Left hindlimb (tissue), 1 donor: ENCODE data around the gene GRHPR.
A peak's percentile ranks its signal among the peaks of the same experiment; 100 is the strongest.
"Not testable (repeated sequence)": the region's sequence is repeated elsewhere in the genome, so short reads cannot be mapped to it uniquely, and the experiment has no call there.

Source experiments
- DNase-seq: peaks from one replicate; pipeline ENCODE4 v3.0.0-alpha.2; 2018

The GRHPR gene

DNA sequence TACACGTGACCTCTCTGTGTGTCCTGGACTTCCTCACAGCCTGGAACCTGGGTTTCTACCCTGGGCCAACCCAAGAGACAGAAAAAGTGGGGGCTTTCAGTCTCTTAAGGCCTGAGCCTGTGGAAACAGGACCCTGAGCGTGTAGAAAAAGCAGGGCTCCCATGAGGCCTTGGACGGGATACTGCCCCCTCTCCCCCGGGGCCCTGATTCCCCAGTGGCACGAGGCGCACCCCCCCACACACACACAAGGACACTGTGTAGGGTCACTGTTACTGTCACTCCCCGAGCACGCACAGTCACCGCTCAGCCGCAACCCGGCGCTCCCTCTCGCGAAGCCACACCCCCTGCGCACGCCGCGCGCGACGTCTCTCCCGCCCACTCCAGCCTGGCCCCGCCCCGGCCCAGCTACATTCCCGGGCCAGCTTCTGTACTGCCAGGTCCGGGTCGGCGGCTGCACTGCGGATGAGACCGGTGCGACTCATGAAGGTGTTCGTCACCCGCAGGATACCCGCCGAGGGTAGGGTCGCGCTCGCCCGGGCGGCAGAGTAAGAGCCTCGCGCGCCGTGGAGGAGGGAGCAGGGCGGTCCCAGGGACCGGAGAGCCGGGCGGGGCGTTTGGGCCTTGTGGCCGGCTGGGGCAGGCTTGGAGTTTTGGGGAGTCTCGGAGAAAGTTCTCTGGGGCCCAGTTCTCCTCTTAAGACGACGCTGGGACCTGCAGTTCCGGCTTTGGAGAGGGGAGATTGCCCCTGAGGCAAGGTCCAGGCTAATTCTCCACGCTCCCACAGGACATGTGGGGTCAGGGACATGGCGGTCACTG is at the start of gene GRHPR:
GRHPR (plus strand) TSS at position 408 of the 816 bp plus-strand sequence; CDS start at position 463, 55 bp downstream.
- DNase-seq = peak; percentile 89

DNA sequence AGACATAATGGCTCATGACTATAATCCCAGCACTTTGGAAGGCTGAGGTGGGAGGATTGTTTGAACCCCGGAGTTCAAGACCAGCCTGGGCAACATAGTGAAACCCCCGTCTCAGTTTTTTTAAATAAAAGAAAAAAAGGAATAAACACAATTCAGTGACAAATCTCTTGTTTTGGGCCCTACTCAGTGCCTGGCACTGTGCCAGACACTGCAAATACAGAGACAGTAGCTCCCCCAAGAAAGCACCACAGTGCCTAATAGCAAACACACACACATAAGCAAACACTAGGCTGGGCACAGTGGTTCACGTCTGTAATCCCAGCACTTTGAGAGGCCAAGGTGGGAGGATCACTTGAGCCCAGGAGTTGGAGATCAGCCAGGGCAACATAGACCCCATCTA is 49.7 kb upstream of the GRHPR start:
- DNase-seq = no peak

DNA sequence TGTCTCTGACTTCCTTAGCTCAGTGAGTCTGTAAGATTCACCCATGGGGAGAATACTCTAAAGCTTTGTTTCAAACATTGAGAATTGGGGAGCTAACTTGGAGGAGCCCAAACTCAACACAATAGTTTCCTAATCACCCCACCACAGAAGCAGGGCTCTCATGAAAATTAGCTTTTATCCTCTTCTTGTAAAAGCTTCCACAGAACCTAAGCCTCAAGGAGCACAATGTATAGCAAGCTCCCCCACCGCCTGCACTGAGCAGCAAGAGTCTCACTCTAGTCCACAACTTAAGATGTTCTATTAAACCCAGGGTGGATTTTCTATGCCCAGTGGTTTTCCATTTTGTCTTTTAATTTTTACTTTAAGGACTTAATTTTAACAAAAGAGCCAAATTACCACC is 48.9 kb upstream of the GRHPR start:
- no peak for DNase-seq

DNA sequence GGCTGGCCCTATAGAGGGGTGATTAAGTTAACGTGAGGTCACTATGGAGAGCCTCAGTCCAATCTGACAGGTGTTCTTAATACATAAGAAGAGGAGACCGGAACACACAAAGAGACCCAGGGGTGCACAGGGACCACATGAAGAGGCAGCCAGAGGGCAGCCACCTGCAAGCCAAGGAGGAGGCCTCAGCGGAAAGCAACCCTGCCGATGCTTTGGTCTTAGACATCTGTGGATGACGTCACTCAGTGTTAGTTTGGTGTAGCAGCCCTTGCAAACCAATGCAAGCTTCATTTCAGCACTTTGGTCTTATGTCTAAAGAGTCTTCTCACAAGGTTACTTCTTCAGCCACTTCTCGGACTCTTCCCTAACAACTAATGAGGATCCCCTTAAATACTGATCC is 47.6 kb upstream of the GRHPR start:
- no peak for DNase-seq

DNA sequence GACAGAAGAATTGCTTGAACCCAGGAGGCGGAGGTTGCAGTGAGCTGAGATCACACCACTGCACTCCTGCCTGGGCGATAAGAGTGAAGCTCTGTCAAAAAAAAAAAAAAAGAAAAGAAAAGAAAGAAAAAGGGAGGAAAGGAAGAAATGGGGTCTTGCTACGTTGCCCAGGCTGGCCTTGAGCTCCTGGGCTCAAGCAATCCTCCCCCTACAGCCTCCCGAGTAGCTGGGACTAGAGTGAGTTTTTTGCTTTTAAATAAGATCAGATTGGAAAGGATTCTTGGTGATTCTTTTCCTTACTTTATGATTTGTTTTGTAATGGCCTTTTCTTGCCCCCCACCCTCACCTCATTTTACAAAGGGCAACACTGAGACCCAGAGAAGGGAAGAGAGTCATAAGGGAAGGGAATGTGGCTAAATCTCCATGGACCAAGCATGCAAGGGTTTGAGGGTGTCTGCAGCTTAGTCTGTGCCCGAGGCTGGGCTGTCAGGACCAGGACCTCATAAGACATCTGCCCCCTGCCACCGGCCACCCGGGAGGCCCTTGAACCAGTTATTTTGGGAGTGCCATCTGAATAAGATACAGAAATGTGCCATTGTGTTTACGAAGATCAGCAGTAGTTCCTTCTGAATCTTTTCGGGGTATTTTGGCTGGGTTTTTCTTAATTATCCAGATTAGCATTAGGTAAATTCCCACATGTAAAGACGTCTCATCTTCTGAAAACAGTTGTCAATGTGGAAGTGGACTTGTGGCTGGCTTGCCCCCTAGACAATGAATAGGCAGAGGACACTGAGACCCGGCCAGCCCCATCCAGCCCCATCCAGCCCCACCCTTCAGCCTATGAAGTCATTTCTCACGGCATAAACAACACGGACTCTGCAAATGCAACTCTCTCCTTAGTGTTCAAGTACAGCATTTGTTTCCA is 44.5 kb upstream of the GRHPR start:
- DNase-seq = no peak

DNA sequence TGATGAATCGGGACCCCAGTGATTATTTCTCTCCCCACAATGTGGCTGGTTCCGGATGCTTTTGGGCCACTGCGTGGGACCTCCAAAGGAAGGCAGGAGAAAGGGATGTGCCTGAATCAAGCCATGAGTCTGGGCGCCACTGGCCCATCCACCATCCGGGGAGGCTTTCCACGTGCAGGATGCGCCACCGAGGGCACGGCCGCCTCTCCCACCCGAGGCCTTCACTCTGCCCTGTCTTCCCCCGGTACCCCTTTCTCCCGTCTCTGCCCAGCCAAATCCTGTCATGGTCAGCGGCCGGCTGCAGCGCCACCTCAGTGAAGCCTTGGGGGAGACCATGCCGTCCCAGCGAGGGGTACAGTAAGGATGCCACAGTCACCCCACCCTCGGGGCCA is 43.9 kb upstream of the GRHPR start:
- DNase-seq = no peak

DNA sequence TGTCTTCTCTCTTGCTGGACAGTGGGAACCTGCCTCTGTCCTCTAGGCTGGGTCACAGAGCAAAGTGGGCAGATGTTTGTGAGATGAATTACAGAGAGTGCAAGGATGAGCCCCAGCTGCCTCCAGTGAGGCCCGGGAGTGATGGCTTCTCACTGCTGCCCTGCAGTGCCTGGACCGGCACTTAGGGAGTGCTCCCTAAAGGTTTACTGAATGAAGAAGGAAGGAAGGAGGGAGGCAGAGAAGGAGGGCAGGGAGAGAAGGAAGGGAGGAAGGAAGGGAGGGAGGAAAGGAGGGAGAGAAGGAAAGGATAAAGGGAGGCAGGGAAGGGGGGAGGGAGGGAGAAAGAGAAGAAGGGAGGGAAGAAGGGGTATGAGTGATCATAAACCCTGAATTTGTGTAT is 42.7 kb upstream of the GRHPR start:
- DNase-seq = no peak

DNA sequence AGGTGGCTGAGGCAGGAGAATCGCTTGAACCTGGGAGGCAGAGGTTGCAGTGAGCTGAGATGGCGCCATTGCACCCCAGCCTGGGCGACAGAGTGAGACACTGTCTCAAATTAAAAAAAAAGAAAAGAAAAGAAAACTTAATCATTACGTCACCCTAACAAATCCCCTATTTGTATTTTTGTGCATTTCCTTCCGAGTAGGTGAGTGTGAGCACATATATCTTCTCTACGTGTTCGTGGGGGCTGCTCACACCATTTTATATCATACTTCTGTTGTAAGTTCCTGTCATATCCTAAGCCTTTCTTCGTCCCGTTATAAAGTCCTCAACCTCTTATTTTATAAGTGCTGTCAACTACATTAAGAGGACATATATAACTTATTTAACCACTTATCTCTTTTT is 41.9 kb upstream of the GRHPR start:
- no peak for DNase-seq

DNA sequence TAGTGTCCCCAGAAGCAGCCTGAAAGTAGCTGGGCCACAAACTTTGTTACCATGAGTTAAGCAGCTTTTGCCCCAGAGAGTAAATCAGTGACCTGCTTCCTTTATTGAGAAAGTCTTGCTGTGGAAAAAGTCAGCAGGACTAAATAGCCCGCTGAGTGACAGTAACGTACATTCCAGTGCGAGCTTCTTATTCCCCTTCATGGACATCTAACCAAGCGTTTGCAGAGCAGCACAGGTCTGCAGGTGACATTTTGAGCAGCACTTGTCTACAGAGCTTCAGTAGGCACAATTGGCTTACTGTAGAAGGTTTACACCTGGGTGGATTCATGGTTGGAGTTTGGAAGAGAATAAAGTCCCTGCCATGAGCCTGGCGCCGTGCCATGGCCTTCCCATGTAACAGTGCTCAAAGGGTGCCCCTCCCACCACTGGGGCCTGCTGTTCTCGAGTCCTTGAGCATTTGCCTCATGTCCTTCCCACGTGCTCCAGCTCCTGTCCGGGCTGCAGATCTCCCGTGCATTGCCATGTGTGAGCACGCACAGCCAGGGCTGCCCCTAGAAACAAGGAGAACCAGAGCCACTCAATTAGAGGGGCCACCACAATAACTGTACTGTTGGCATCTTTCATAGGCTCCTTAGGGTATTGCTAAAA is 41.3 kb upstream of the GRHPR start:
- no peak for DNase-seq

DNA sequence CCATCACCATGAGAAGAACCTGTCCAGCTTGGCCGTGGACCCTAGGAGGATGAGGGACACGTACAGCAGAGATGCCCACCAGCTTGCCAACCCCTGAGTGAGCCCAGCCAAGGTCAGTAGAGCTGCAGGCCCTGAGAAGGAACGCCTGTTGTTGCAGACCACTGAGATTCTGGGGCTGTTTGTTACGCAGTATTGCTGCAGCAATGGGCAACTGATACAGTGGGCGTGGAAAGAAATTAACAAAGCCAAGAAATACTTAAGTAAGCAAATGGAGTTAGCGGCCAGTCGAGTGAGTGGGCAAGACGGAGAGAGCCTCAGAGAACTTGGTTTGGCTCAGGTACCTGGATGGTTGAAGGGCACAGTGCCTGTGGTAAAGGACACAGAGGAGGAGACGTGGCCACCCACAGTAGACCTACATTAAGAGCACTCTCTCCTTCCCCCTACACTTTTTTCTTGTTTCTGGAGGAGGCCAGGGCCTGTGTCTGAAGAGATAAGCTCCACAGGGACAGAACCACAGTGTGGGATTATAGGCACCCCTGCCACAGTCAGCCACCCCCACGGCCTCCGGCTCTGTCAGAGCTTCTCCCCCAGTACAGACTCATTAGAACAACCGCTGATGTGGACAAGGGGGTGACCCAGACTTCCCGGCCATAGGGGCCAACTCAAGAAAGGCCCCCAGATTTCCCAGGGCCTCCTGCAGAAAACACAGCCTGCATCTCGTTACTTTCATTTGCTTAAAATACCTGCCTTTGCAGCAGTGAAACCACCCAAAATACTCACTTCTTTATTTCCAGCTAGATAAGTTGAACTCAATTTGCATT is 40.1 kb upstream of the GRHPR start:
- no peak for DNase-seq

DNA sequence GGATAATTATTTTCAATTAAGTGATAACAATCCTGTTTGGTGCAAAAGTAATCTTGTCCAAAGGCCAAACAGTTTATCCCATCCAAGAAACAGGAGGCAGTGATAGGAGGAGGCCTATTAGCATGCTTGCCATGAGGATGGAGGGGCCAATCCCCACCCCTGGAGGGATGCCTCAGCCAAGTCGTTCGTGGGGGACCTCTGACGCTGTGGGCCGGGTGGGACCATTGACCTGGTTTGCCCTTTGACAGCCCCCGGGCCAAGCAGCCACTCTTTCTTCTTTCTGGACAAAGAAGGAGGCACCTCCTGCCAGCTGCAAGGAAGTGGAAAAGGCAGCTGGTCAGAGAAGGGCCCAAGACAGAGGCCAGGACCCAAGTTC is 39.5 kb upstream of the GRHPR start:
- no peak for DNase-seq

DNA sequence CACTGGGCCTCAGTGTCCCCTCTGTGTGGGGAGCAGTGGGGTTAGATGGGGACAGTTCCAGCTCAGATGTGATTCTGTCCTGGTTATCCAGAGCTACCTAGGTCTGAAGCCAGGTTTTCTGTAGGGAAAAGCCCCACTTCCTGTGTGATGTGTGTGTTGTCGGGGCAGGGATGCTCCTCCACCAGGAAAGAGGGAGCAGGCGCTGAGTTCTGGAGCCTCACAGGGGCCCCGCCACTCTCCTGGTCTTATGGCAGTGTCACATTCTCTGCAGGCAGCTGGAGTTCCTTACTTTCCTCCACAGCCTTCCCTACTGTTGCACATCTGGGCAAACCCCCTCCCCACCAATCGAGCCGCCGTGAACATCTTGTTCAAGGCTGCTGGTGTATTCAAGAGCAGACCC is 39.1 kb upstream of the GRHPR start:
- DNase-seq = no peak

DNA sequence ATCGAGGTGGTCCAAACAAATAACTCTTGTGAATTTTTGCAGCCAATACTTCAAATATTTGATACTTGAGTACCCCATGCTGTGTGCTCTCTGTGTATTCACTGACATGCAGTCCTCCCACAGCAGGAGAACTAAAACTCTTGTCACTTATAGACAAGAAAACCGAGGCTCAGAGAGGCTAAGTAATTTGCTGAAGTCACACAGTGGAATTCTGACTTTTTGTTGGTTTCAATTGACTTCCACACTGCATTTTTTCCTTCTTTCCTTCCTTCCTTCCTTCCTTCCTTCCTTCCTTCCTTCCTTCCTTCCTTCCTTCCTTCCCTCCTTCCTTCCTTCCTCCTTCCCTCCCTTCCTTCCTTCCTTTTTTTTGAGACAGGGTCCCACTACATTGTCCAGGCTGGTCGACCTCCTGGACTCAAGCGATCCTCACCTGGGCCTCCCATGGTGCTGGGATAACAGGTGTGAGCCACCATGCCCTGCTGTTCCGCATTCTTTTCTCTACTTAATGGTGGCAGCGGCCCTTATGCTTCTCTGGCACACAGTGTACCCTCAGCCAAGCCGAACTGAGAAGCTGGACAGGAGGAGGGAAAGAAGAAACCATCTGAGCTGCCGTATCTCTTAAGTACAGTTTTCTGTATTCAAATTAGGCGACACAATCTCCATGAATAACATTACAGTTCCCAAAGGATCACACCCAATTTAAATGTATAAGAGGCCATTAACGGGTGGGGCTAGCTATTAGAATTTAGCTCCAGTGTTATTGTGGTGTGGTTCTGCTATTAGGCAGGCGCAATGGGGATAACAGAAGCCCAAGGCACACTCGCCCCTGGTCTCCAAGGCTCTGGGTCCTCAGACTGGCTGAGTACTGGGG is 38.4 kb upstream of the GRHPR start:
- no peak for DNase-seq

DNA sequence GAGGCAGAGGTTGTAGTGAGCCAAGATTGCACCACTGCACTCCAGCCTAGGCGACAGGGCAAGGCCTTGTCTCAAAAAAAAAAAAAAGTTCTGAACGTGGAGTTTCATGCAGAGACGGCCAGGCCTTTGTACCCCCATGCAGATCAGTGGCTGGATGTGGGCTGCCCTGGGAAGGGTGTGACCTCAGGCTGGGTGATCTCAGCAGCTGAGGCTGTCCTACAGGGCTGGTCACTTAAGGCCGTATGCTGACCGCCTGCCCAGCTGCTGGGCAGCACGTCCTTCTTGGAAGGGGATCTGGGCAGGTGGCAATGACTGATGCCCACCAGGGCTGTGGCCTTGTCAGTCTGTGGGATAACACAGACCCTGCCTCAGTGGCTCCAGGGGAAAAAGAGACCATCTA is 37.2 kb upstream of the GRHPR start:
- no peak for DNase-seq

DNA sequence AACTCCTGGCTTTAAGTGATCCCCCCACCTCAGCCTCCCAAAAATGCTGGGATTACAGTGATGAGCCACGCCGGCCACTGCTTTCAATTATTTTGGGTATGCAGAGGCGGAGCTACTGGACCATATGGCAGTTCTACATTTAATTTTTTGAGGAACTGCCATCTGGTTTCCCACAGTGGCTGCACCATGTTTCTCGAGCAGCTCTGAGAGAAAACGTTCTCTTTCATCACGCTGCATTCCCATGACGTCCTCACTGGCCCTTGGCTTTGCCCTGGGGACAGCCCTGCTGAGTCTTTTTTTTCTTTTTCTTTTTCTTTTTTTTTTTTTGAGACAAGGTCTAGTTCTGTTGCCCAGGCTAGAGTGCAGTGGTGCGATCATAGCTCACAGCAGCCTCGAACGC is 35.5 kb upstream of the GRHPR start:
- no peak for DNase-seq

DNA sequence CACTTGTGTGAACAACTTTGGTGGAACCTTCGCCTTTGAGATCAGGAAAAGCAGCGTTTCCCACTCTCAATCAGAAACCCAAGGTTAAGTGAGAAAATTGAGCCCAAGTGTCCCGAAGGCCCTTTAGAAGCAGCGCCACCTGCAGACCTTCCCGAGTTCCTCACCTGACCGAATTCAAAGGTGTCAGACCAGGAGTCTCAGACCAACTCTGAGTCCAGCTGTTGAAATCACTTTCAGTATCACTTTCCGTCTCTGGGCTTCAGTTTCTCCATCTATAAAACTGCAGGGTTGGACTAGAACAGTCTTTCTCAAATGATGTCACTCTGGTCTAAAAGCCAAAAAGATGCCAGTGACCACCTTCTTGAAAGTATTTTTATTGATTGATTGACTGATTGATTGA is 31.7 kb upstream of the GRHPR start:
- no peak for DNase-seq

DNA sequence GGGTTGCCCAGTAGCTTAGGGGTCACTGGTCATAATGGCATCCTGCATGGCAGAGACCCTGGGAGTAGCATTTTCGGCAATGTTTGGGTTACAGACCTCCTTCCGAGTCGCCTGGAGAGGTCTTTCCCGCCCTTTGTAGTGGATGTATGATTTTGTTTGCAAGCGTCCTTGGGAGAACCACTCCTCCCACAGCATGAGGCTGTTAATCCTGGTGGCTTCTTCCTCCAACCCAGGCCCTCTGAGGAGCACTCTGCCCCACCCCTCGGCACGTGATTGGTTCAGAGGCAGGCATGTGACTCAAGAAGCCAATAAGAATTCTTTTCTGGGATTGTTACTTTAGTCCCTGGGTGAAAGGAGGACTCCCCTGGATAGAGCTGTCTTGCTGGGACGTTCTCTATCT is 30.2 kb upstream of the GRHPR start:
- no peak for DNase-seq

DNA sequence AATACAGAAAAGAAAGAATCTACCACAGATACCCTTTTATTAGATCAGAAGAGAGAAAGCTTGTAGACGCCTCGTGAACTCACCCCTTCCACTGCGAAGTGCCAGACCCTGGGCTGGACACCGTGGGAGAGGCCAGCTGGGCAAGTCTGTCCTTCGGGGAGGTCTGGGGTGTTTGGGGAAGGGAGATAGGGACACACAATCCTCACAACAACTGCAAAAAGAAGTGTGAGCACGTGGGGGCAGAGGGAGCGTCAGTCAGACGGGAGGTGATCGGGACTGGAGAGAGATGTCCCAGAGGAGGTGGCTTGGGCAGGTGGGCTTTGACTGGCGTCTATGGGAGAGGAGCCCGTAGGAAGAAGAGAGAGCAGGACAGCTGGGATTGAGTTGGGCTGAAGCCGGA is 27.3 kb upstream of the GRHPR start:
- DNase-seq = no peak

DNA sequence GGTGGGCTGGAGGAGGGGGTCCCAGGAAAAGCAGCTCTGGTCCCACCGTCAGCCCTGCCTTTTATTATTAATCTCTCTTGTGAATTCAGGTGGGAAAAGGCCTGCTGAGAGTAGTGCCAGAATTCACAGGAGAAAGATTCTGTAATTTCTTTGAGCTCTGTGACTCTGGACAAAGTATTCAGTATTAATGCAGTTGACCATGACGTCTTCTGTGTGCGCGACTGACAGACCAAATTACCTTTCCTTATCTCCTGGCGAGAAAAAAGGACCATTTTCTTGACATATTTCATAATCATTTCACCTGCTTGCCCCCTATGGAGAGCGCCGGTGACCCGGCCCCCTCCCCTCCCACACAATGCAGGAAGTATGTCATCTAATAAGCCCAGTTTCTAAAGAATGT is 26.8 kb upstream of the GRHPR start:
- DNase-seq = no peak

DNA sequence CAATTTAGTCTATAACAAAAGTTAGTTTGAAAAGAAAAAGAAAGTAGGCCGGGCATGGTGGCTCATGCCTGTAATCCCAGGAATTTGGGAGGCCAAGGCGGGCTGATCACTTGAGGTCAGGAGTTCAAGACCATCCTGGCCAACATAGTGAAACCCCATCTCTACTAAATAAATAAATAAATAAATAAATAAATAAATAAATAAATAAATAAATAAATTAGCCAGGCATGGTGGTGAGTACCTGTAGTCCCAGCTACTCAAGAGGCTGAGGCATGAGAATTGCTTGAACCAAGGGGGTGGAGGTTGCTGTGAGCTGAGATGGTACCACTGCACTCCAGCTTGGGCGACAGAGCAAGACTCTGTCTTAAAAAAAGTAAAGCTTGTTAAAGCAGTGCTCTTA is 24.5 kb upstream of the GRHPR start:
- not testable (repeated sequence) for DNase-seq

DNA sequence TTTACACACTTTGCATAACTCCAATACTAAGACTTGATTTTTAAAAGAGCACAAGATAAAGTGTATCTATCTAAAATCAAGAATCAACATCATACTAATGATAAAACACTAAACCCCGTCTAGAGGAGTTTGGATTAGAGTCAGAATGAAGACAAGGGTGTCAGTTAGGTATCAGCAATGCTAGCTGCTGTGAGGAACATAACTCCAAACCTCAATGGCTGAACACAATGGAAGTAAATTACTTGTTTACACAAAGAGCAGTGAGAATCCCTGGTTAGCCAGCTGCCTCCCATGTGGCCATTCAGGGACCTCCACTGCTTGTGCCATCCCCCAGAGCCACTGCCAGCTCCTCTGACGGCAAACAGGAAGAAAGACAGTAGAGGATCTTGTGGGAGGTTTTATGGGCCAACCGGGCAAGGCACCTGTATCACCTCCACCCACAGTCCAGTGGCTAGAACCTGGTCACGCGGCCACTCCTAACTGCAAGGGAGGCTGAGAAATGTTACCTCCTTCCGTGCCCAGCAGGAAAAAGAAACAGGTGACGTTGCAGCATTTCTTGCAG is 24.0 kb upstream of the GRHPR start:
- DNase-seq = no peak
